WTC11 (cell line): ENCODE results near the gene POMGNT2. TPM values are rescaled to one million over a fixed set of nuclear protein-coding genes. Genes with fewer than 3 reads are reported as not detected.

Experiments
- ATAC-seq: fragments of 200-7000 bp; cut with Tn5 transposase; 2 replicates; pipeline ENCODE4 v1.10.0; 2021; ENCODE audit warnings: mild to moderate bottlenecking, moderate library complexity
- CTCF ChIA-PET: fragments of 300-600 bp; sonication (Branson Sonifier 250); formaldehyde crosslinking; loops from one replicate; lab custom pipeline; 2021; ENCODE audit warnings: antibody characterized with exemption; lab: Charles Lee
- POLR2A ChIA-PET: fragments of 350-600 bp; sonication (Branson Sonifier 250); formaldehyde crosslinking; loops from one replicate; lab custom pipeline; 2021; ENCODE audit warnings: antibody characterized with exemption; lab: Charles Lee
- DNase-seq: peaks from one replicate; pipeline ENCODE4 v3.0.0; 2021; ENCODE audit warnings: low spot score
- H3K27ac Mint-ChIP-seq: 2 replicates; pipeline ENCODE4 v1.8.0; 2021; ENCODE audit warnings: mixed read lengths
- H3K27me3 Mint-ChIP-seq: 2 replicates; pipeline ENCODE4 v1.8.0; 2021; ENCODE audit warnings: low read depth, mild to moderate bottlenecking, moderate library complexity, mixed read lengths
- H3K36me3 Mint-ChIP-seq: 2 replicates; pipeline ENCODE4 v1.8.0; 2021; ENCODE audit warnings: mixed read lengths
- H3K4me1 Mint-ChIP-seq: 2 replicates; pipeline ENCODE4 v1.8.0; 2022; ENCODE audit warnings: mixed read lengths
- H3K4me3 Mint-ChIP-seq: 2 replicates; pipeline ENCODE4 v1.8.0; 2021; ENCODE audit warnings: mild to moderate bottlenecking, moderate library complexity, mixed read lengths
- H3K9me3 Mint-ChIP-seq: 2 replicates; pipeline ENCODE4 v1.8.0; 2021; ENCODE audit warnings: mixed read lengths
- ATF2 ChIP-seq: sonication (generic); formaldehyde crosslinking; IDR thresholded peaks from 2 replicates; pipeline ENCODE4 v1.8.1; 2022; ENCODE audit warnings: low read depth, missing genetic modification reagents, borderline replicate concordance
- ATF6 ChIP-seq: sonication (generic); formaldehyde crosslinking; IDR thresholded peaks from 2 replicates; pipeline ENCODE4 v1.8.1; 2023; ENCODE audit warnings: mild to moderate bottlenecking, missing genetic modification reagents
- CBFB ChIP-seq: sonication (generic); formaldehyde crosslinking; IDR thresholded peaks from 2 replicates; pipeline ENCODE4 v1.8.1; 2022; ENCODE audit warnings: mild to moderate bottlenecking, low read depth, missing genetic modification reagents
- CREB1 ChIP-seq: sonication (generic); formaldehyde crosslinking; IDR thresholded peaks from 2 replicates; pipeline ENCODE4 v1.8.0; 2023; ENCODE audit warnings: mild to moderate bottlenecking, missing genetic modification reagents
- CREM ChIP-seq: sonication (generic); formaldehyde crosslinking; IDR thresholded peaks from 2 replicates; pipeline ENCODE4 v1.8.1; 2022; ENCODE audit warnings: mild to moderate bottlenecking, missing genetic modification reagents, moderate library complexity
- E2F1 ChIP-seq: sonication (generic); formaldehyde crosslinking; IDR thresholded peaks from 2 replicates; pipeline ENCODE4 v1.8.0; 2022; ENCODE audit warnings: mild to moderate bottlenecking, missing genetic modification reagents
- EMX1 ChIP-seq: fragments of 250-450 bp; sonication (Bioruptor Pico); IDR thresholded peaks from 2 replicates; pipeline ENCODE4 v1.8.0; 2021; ENCODE audit warnings: mild to moderate bottlenecking
- GABPB1 ChIP-seq: sonication (generic); formaldehyde crosslinking; IDR thresholded peaks from 2 replicates; pipeline ENCODE4 v1.8.1; 2023; ENCODE audit warnings: mild to moderate bottlenecking, missing genetic modification reagents
- MXD4 ChIP-seq: fragments of 250-450 bp; sonication (Bioruptor Pico); IDR thresholded peaks from 2 replicates; pipeline ENCODE4 v1.8.0; 2021; ENCODE audit warnings: mild to moderate bottlenecking, moderate library complexity, borderline replicate concordance
- NFATC4 ChIP-seq: fragments of 250-450 bp; sonication (Bioruptor Pico); IDR thresholded peaks from 2 replicates; pipeline ENCODE4 v1.9.0; 2021; ENCODE audit warnings: mild to moderate bottlenecking
- NFE2L1 ChIP-seq: sonication (generic); formaldehyde crosslinking; IDR thresholded peaks from 2 replicates; pipeline ENCODE4 v1.8.1; 2023; ENCODE audit warnings: missing genetic modification reagents
- RORB ChIP-seq: fragments of 250-450 bp; sonication (Bioruptor Pico); IDR thresholded peaks from 2 replicates; pipeline ENCODE4 v1.9.0; 2021; ENCODE audit warnings: mild to moderate bottlenecking
- SMAD4 ChIP-seq: sonication (generic); formaldehyde crosslinking; IDR thresholded peaks from 2 replicates; pipeline ENCODE4 v1.8.0; 2022; ENCODE audit warnings: mild to moderate bottlenecking, missing genetic modification reagents
- TP53 ChIP-seq: sonication (generic); formaldehyde crosslinking; IDR thresholded peaks from 2 replicates; pipeline ENCODE4 v1.8.1; 2023; ENCODE audit warnings: mild to moderate bottlenecking, missing genetic modification reagents
- ZNF121 ChIP-seq: sonication (generic); formaldehyde crosslinking; IDR thresholded peaks from 2 replicates; pipeline ENCODE4 v1.8.0; 2023; ENCODE audit warnings: missing genetic modification reagents
- ZNF263 ChIP-seq: sonication (generic); formaldehyde crosslinking; IDR thresholded peaks from 2 replicates; pipeline ENCODE4 v1.8.1; 2022; ENCODE audit warnings: low read depth, mild to moderate bottlenecking, moderate library complexity, missing genetic modification reagents
- ZNF281 ChIP-seq: sonication (generic); formaldehyde crosslinking; IDR thresholded peaks from 2 replicates; pipeline ENCODE4 v1.8.0; 2023; ENCODE audit warnings: mild to moderate bottlenecking, missing genetic modification reagents
- ZNF416 ChIP-seq: fragments of 250-450 bp; sonication (Bioruptor Pico); IDR thresholded peaks from 2 replicates; pipeline ENCODE4 v1.9.0; 2021; ENCODE audit warnings: mild to moderate bottlenecking, inconsistent platforms
- ZNF423 ChIP-seq: fragments of 250-450 bp; sonication (Bioruptor Pico); IDR thresholded peaks from 2 replicates; pipeline ENCODE4 v2.1.2; 2022; ENCODE audit warnings: mild to moderate bottlenecking, moderate library complexity
- ZNF671 ChIP-seq: fragments of 250-450 bp; sonication (Bioruptor Pico); IDR thresholded peaks from 2 replicates; pipeline ENCODE4 v1.8.0; 2021; ENCODE audit warnings: mild to moderate bottlenecking
- total RNA-seq: library from RNA; stranded (reverse); gene quantifications from 3 replicates; pipeline ENCODE4 v1.2.3, GENCODE V29; 2021
- TF ChIP-seq, protein P1 (sequence below): sonication (generic); formaldehyde crosslinking; IDR thresholded peaks from 2 replicates; pipeline ENCODE4 v1.8.1; 2022; ENCODE audit warnings: missing genetic modification reagents, borderline replicate concordance
- TF ChIP-seq, protein P2 (sequence below): sonication (generic); formaldehyde crosslinking; IDR thresholded peaks from 2 replicates; pipeline ENCODE4 v1.8.0; 2022; ENCODE audit warnings: missing genetic modification reagents
- TF ChIP-seq, protein P3 (sequence below): fragments of 250-450 bp; sonication (Bioruptor Pico); IDR thresholded peaks from 2 replicates; pipeline ENCODE4 v1.9.0; 2021; ENCODE audit warnings: mild to moderate bottlenecking

The POMGNT2 gene
- total RNA-seq, 1 experiment from 2014 or later, result 12.5 TPM

DNA sequence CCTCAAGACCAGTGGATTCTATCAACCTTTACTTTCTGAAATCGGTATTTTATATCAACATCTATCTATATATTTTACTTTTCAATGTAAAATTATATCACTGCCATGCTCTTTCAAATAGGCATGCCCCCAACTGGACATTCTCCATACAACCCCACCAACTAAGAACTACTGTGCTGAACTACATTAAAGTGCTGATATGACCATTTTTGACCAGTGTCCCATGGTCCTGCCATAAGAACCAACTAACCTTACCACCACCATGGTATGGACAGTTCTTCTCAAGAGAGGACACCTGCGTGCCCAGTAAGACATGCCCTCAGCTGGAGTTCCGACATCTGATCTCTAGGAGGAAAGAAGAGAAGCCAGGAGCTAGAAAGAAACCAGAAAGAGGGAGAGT is 15.6 kb downstream of the POMGNT2 start:
- H3K27me3 Mint-ChIP-seq, result no peaks in the 10 kb centered on the region
- DNase-seq (no peak), ATAC-seq (no peak)
- H3K4me1 Mint-ChIP-seq, result no peaks in the 10 kb centered on the region
- CTCF ChIA-PET, result interaction anchor here (0.7 kb wide), 1 partner anchor 129 kb away, joined by 4 read pairs; no protein-coding TSS in a partner anchor
- H3K27ac Mint-ChIP-seq, result no peak overlapping the region
- no peak overlapping the region for H3K4me3 Mint-ChIP-seq
- H3K36me3 Mint-ChIP-seq, result no peaks in the 10 kb centered on the region
- POLR2A ChIA-PET, result no interaction called here
- TF ChIP-seq NFATC4 (no peak), RORB (CRISPR knock-in tag) (no peak), CREB1 (CRISPR knock-in tag) (no peak), MXD4 (CRISPR knock-in tag) (no peak), CREM (no peak), ZNF281 (CRISPR knock-in tag) (no peak), ZNF671 (no peak)
- TF ChIP-seq, protein P1, sequence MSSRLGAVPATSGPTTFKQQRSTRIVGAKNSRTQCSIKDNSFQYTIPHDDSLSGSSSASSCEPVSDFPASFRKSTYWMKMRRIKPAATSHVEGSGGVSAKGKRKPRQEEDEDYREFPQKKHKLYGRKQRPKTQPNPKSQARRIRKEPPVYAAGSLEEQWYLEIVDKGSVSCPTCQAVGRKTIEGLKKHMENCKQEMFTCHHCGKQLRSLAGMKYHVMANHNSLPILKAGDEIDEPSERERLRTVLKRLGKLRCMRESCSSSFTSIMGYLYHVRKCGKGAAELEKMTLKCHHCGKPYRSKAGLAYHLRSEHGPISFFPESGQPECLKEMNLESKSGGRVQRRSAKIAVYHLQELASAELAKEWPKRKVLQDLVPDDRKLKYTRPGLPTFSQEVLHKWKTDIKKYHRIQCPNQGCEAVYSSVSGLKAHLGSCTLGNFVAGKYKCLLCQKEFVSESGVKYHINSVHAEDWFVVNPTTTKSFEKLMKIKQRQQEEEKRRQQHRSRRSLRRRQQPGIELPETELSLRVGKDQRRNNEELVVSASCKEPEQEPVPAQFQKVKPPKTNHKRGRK (CRISPR knock-in tag), result no peak
- H3K9me3 Mint-ChIP-seq, result no peaks in the 10 kb centered on the region

DNA sequence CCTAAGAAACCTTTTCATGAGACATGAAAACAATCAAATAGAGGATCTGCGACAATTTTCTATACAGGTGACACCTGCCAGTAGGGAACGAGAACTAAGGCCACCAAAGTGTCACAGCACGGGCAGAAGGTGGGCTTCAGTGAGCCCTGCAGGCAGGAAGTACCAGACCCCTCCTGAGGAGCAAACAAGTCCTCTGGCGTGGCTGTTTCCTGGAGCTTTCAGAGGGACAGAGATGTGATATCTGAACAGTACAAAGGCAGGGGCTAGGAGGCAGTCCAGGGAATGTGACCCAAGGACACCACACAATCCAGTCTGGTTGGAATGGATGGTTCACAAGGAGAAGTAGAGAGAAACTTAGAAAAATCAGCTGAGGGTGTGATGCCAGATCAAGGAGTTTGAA is 16.8 kb downstream of the POMGNT2 start:
- Mint-ChIP-seq H3K27ac (no peak overlapping the region), H3K4me3 (no peak overlapping the region), H3K4me1 (no peaks in the 10 kb centered on the region), H3K27me3 (no peaks in the 10 kb centered on the region), H3K36me3 (peaks cover 7% of the 10 kb centered on the region), H3K9me3 (peaks cover 6% of the 10 kb centered on the region)
- CTCF ChIA-PET, result interaction anchor here (4.4 kb wide), 1 partner anchor 128 kb away, joined by 27 read pairs; no protein-coding TSS in a partner anchor
- POLR2A ChIA-PET, result no interaction called here
- ATAC-seq (no peak), DNase-seq (no peak)
- TF ChIP-seq, protein P2, sequence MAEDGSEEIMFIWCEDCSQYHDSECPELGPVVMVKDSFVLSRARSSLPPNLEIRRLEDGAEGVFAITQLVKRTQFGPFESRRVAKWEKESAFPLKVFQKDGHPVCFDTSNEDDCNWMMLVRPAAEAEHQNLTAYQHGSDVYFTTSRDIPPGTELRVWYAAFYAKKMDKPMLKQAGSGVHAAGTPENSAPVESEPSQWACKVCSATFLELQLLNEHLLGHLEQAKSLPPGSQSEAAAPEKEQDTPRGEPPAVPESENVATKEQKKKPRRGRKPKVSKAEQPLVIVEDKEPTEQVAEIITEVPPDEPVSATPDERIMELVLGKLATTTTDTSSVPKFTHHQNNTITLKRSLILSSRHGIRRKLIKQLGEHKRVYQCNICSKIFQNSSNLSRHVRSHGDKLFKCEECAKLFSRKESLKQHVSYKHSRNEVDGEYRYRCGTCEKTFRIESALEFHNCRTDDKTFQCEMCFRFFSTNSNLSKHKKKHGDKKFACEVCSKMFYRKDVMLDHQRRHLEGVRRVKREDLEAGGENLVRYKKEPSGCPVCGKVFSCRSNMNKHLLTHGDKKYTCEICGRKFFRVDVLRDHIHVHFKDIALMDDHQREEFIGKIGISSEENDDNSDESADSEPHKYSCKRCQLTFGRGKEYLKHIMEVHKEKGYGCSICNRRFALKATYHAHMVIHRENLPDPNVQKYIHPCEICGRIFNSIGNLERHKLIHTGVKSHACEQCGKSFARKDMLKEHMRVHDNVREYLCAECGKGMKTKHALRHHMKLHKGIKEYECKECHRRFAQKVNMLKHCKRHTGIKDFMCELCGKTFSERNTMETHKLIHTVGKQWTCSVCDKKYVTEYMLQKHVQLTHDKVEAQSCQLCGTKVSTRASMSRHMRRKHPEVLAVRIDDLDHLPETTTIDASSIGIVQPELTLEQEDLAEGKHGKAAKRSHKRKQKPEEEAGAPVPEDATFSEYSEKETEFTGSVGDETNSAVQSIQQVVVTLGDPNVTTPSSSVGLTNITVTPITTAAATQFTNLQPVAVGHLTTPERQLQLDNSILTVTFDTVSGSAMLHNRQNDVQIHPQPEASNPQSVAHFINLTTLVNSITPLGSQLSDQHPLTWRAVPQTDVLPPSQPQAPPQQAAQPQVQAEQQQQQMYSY, result no peak
- TF ChIP-seq, protein P3, sequence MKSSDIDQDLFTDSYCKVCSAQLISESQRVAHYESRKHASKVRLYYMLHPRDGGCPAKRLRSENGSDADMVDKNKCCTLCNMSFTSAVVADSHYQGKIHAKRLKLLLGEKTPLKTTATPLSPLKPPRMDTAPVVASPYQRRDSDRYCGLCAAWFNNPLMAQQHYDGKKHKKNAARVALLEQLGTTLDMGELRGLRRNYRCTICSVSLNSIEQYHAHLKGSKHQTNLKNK (CRISPR knock-in tag), result no peak
- no peak for TF ChIP-seq CBFB
- no peak for TF ChIP-seq ATF2 (CRISPR knock-in tag)
- no peak for TF ChIP-seq EMX1 (CRISPR knock-in tag)
- TF ChIP-seq ZNF263, result no peak
- TF ChIP-seq SMAD4, result no peak
- TF ChIP-seq NFATC4, result no peak
- TF ChIP-seq NFE2L1 (CRISPR knock-in tag), result no peak
- TF ChIP-seq ZNF423, result no peak
- no peak for TF ChIP-seq E2F1 (CRISPR knock-in tag)
- TF ChIP-seq ZNF121 (CRISPR knock-in tag), result no peak
- no peak for TF ChIP-seq TP53 (CRISPR knock-in tag)
- no peak for TF ChIP-seq GABPB1
- no peak for TF ChIP-seq ZNF416 (CRISPR knock-in tag)
- TF ChIP-seq ZNF671, result no peak
- no peak for TF ChIP-seq ATF6
